PC-3 (cell line): ENCODE data around the gene SPRR2A. TPM values are rescaled to one million over a fixed set of nuclear protein-coding genes. Genes with fewer than 3 reads are reported as not detected.
A peak's percentile ranks its signal among the peaks of the same experiment; 100 is the strongest.

ENCODE experiments used
- ATAC-seq: fragments of 200-7000 bp; cut with Tn5 transposase; 2 replicates; pipeline ENCODE4 v1.9.1; 2020; ENCODE audit warnings: mild to moderate bottlenecking, moderate library complexity
- BruUV-seq: library from RNA; stranded (reverse); fragments of 400-500 nt; replicated peaks from 2 replicates; lab custom pipeline; 2021; lab: Mats Ljungman, UMichigan
- CTCF ChIA-PET: fragments of 300-600 bp; sonication (Branson Sonifier 250); formaldehyde crosslinking; loops from one replicate; lab custom pipeline; 2022; ENCODE audit warnings: antibody characterized with exemption; lab: Charles Lee
- POLR2A ChIA-PET: fragments of 300-600 bp; sonication (Branson Sonifier 250); formaldehyde crosslinking; loops from one replicate; lab custom pipeline; 2022; ENCODE audit warnings: antibody characterized with exemption; ENCODE audit not compliant: unreplicated experiment; lab: Charles Lee
- DNase-seq: peaks from one replicate; pipeline ENCODE4 v3.0.0-alpha.2; 2015
- H2AFZ ChIP-seq: fragments of 300-600 bp; sonication (generic); 2 replicates; pipeline ENCODE4 v1.6.0; 2016; ENCODE audit warnings: antibody characterized with exemption, low read length
- H3F3A ChIP-seq: fragments of 300-600 bp; sonication (generic); one replicate; pipeline ENCODE4 v1.6.0; 2017; ENCODE audit warnings: antibody characterized with exemption, low read length, control low read depth, mild to moderate bottlenecking; ENCODE audit not compliant: unreplicated experiment
- H3K27ac ChIP-seq: fragments of 300-600 bp; sonication (generic); 2 replicates; pipeline ENCODE4 v1.5.1; 2016; ENCODE audit warnings: mild to moderate bottlenecking, low read length
- H3K27me3 ChIP-seq: fragments of 300-600 bp; sonication (generic); 2 replicates; pipeline ENCODE4 v1.6.1; 2016; ENCODE audit warnings: low read length, mixed read lengths
- H3K36me3 ChIP-seq: fragments of 300-600 bp; sonication (generic); 2 replicates; pipeline ENCODE4 v1.6.1; 2016; ENCODE audit warnings: low read depth, mixed run types, low read length, mixed read lengths
- H3K4me1 ChIP-seq: fragments of 300-600 bp; sonication (generic); 2 replicates; pipeline ENCODE4 v1.5.1; 2016; ENCODE audit warnings: low read length; ENCODE audit not compliant: insufficient read depth
- H3K4me2 ChIP-seq: fragments of 300-600 bp; sonication (generic); 2 replicates; pipeline ENCODE4 v1.6.0; 2016; ENCODE audit warnings: low read length
- H3K4me3 ChIP-seq: fragments of 300-600 bp; sonication (generic); 2 replicates; pipeline ENCODE4 v1.5.1; 2016; ENCODE audit warnings: mild to moderate bottlenecking, low read length, mixed read lengths
- H3K79me2 ChIP-seq: fragments of 300-600 bp; sonication (generic); 2 replicates; pipeline ENCODE4 v1.6.1; 2017; ENCODE audit warnings: low read length, mixed read lengths
- H3K9ac ChIP-seq: fragments of 300-600 bp; sonication (generic); 2 replicates; pipeline ENCODE4 v1.6.0; 2016; ENCODE audit warnings: mild to moderate bottlenecking, low read length
- H3K9me2 ChIP-seq: fragments of 300-600 bp; sonication (generic); replicated peaks from 2 replicates; pipeline ENCODE4 v1.6.1; 2016; ENCODE audit warnings: mixed run types, low read length, mixed read lengths
- H3K9me3 ChIP-seq: fragments of 300-600 bp; sonication (generic); 2 replicates; pipeline ENCODE4 v1.6.1; 2016; ENCODE audit warnings: low read length, mixed read lengths
- H4K20me1 ChIP-seq: fragments of 300-600 bp; sonication (generic); 2 replicates; pipeline ENCODE4 v1.6.1; 2016; ENCODE audit warnings: low read length, mixed read lengths
- EZH2 ChIP-seq: fragments of 300-600 bp; sonication (generic); IDR thresholded peaks from one replicate; pipeline ENCODE4 v1.6.1; 2017; ENCODE audit warnings: antibody characterized with exemption, mild to moderate bottlenecking, low read length; ENCODE audit not compliant: unreplicated experiment
- EZH2phosphoT487 ChIP-seq: fragments of 300-600 bp; sonication (generic); IDR thresholded peaks from 2 replicates; pipeline ENCODE4 v1.6.1; 2018; ENCODE audit warnings: mild to moderate bottlenecking, antibody characterized with exemption, low read length, borderline replicate concordance
- intact Hi-C: fragments of 100-400 bp; cut with micrococcal nuclease; formaldehyde crosslinking; loops from 2 replicates; pipeline ENCODE4 v1.9.0; 2023
- total RNA-seq: library from RNA; depleted of rRNA; stranded (reverse); fragments of >200 nt; gene quantifications from 2 replicates; pipeline ENCODE4 v1.2.3, GENCODE V29; 2014
- TF ChIP-seq, protein P1 (sequence below): fragments of 300-600 bp; sonication (generic); conservative IDR thresholded peaks from 2 replicates; pipeline ENCODE4 v1.5.1; 2017; ENCODE audit warnings: antibody characterized with exemption, low read depth, mild to moderate bottlenecking, low read length

SPRR2A gene
- total RNA-seq, 1 experiment from 2014 or later = not detected

DNA sequence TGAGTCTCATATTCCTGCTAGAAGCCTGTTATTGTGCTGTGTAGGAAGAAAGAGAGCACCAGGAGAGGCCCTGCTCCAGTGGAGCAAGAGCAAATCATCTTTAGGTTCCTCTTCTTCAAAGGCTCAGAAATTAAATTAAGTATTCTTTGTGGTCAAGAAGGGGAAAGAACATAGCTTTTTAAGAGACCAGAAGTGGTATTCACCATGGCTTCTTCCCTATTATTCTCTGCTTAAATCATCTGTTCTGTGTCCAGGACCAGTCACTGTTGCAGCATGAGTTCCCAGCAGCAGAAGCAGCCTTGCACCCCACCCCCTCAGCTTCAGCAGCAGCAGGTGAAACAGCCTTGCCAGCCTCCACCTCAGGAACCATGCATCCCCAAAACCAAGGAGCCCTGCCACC, 25.2 kb downstream of the SPRR2A start:
- H3F3A ChIP-seq = no peaks in the 10 kb centered on the region
- no peak overlapping the region for H3K4me2 ChIP-seq
- H3K9me2 ChIP-seq = no peaks in the 10 kb centered on the region
- CTCF ChIA-PET = no interaction called here
- peaks cover 11% of the 10 kb centered on the region; the same call in 1 of the 2 replicates for H3K27me3 ChIP-seq
- no TSS peak for BruUV-seq
- POLR2A ChIA-PET = no interaction called here
- H3K79me2 ChIP-seq = no peaks in the 10 kb centered on the region
- DNase-seq = no peak
- peaks cover 5% of the 10 kb centered on the region for H3K4me1 ChIP-seq
- no peak overlapping the region for H2AFZ ChIP-seq
- H3K9me3 ChIP-seq = no peaks in the 10 kb centered on the region
- intact Hi-C loops = no loop called here
- H4K20me1 ChIP-seq = no peaks in the 10 kb centered on the region
- H3K36me3 ChIP-seq = no peaks in the 10 kb centered on the region
- no peak overlapping the region for H3K4me3 ChIP-seq
- no peak for TF ChIP-seq EZH2phosphoT487
- TF ChIP-seq, protein P1, sequence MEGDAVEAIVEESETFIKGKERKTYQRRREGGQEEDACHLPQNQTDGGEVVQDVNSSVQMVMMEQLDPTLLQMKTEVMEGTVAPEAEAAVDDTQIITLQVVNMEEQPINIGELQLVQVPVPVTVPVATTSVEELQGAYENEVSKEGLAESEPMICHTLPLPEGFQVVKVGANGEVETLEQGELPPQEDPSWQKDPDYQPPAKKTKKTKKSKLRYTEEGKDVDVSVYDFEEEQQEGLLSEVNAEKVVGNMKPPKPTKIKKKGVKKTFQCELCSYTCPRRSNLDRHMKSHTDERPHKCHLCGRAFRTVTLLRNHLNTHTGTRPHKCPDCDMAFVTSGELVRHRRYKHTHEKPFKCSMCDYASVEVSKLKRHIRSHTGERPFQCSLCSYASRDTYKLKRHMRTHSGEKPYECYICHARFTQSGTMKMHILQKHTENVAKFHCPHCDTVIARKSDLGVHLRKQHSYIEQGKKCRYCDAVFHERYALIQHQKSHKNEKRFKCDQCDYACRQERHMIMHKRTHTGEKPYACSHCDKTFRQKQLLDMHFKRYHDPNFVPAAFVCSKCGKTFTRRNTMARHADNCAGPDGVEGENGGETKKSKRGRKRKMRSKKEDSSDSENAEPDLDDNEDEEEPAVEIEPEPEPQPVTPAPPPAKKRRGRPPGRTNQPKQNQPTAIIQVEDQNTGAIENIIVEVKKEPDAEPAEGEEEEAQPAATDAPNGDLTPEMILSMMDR = no peak
- TF ChIP-seq EZH2 = no peak
- no peak overlapping the region for H3K9ac ChIP-seq
- ATAC-seq = no peak
- H3K27ac ChIP-seq = no peak overlapping the region

DNA sequence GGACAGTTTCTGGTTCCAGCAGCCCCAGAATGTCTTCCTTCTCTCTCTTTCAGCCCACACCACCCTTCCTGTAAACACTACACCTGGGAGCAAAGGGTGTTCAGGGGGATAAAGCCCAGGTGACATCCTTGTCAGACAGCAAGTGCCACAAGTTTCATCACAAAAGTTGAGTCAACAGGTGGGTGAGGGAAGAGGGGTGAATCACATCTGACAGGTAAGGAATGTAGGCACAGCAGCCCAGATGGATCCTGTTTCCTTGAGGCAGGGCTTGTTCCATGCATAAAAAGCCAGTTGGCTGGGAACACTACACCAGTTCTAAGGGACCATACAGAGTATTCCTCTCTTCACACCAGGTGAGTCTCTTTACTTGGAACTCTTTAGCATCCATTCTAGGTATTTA, 26.4 kb downstream of the SPRR2A start, which contains the start of gene SPRR1B:
TSS of gene SPRR1B (plus strand) at position 309 of the 400 bp plus-strand sequence. CDS start 1,143 bp downstream, outside the sequence.
- no peak within 1 kb of the TSS for H3K27ac ChIP-seq
- H3K79me2 ChIP-seq = no peaks in the 10 kb centered on the region
- no peak within 1 kb of the TSS for H2AFZ ChIP-seq
- H3K9me2 ChIP-seq = no peaks in the 10 kb centered on the region
- H3K9me3 ChIP-seq = no peaks in the 10 kb centered on the region
- no peaks in the 10 kb centered on the region for H4K20me1 ChIP-seq
- peaks cover 5% of the 10 kb centered on the region for H3K4me1 ChIP-seq
- TF ChIP-seq EZH2phosphoT487 (no peak), EZH2 (no peak)
- TF ChIP-seq, protein P1 = no peak
- BruUV-seq = no TSS peak
- intact Hi-C loops = no loop called here
- ChIA-PET POLR2A (no interaction called here), CTCF (no interaction called here)
- no peak for ATAC-seq
- 0 out of 2 replicates have a peak, but pooled peaks cover 3% of the 10 kb centered on the region for H3K27me3 ChIP-seq
- H3K9ac ChIP-seq = no peak within 1 kb of the TSS
- no peaks in the 10 kb centered on the region for H3K36me3 ChIP-seq
- peak; percentile 76 for DNase-seq
- no peak within 1 kb of the TSS for H3K4me2 ChIP-seq
- no peak within 1 kb of the TSS for H3K4me3 ChIP-seq
- no peaks in the 10 kb centered on the region for H3F3A ChIP-seq

DNA sequence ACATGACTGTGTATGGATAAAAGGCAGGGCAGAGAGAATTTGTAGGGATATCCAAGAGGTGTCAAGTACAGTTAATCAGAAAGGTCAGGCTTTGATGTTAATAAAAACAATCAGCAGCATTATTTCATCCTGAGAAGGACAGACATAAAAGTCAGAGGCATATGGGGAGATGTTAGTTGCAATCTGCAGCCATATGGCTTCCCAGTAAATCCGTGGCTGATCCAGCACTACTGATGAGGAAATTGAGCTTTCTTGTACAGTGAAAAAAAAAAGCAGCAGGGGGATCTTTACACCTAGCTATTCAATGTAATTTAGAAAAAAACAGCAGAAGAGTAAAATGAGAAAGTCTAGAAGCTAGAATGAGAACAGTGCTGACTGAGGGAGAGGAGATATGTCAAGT, 28.5 kb downstream of the SPRR2A start:
- Histone ChIP-seq H3K4me1 (peaks cover 5% of the 10 kb centered on the region), H3K9me3 (no peaks in the 10 kb centered on the region), H3K36me3 (no peaks in the 10 kb centered on the region), H2AFZ (no peak overlapping the region), H3K27me3 (peaks cover 5% of the 10 kb centered on the region; the same call in 1 of the 2 replicates), H3K79me2 (no peaks in the 10 kb centered on the region), H3K9ac (no peak overlapping the region), H3F3A (no peaks in the 10 kb centered on the region), H3K27ac (no peak overlapping the region), H4K20me1 (no peaks in the 10 kb centered on the region), H3K4me3 (no peak overlapping the region), H3K9me2 (no peaks in the 10 kb centered on the region), H3K4me2 (no peak overlapping the region)
- intact Hi-C loops = no loop called here
- BruUV-seq = no TSS peak
- POLR2A ChIA-PET = interaction anchor here (0.5 kb wide), 1 partner anchor 17 kb away, joined by 3 read pairs; no protein-coding TSS in a partner anchor
- TF ChIP-seq EZH2 (no peak), EZH2phosphoT487 (no peak)
- TF ChIP-seq, protein P1 = no peak
- no peak for DNase-seq
- ATAC-seq = no peak
- CTCF ChIA-PET = no interaction called here
